GM19043 (cell line): ENCODE measurements around the gene GSK3B.

Experiments
- ATAC-seq: cut with Tn5 transposase; IDR thresholded peaks from one replicate; pipeline ENCODE4 v1.9.1; 2021; ENCODE audit warnings: low read depth; ENCODE audit not compliant: unreplicated experiment

The GSK3B gene

DNA sequence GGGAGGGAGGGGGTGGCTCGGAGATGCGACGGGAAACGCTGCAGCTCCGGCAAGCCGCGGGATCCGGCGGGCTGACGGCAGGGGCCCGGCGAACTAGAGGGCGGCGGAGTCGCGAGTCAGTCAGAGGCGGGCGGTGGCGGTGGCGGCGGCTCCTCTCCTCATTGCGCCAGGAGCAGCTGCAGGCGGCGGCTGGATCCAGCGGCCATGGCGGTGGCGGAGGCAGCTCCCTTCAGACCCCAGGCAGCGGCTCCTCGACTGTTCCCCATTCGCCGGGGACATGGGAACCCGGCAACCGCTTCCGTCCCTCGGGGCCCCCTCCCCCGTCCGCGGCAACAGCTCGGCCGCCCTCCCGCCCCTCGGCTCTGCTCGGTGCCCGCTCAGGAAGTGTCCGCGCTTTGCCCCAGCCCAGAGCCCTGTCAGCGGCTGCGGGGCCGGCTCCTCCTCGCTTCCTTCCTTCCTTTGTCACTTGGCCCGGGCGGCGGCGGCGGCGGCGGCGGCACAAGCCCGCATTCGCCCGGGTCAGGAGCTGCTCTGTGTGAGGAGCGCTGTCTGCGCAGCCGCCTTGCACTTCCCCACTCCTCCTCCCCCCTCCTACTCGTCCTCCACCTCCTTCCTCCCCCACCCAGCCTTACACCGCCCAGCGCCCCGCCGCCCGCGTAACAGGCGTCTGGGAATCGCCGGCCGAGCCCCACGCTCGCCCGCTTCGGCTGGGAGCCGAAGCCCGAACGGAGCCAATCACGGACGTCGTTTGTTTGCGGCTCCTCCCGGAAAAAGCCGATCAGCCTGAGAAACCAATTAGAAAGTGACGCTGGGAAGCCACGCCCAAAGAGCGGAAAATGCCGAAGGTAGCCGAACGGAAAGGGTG is at the start of gene GSK3B:
Gene GSK3B (minus strand): TSS at position 537 of the 865 bp plus-strand sequence. CDS start 1,013 bp downstream, outside the sequence.
- ATAC-seq: peak; percentile 0

DNA sequence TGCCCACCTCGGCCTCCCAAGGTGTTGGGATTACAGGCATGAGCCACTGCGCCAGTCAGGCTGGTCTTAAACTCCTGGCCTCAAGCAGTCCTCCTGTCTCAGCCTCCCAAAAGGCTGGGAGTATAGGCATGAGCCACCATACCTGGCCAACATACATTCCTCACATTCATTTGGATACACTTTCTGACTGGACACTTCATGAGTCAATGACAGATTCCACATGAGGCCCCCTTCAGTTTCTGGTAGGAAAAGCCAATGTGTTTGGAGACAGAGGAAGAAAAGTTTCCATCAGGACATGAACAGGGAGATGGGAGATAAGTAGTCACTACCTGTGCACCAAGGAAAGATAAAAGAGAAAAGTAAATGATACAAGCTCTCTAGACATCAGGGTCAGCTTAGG is 49.4 kb upstream of the GSK3B start:
- ATAC-seq: no peak

- no peak for ATAC-seq
These were observed 48.0 kb upstream of the GSK3B start for GRCh38 chr3:120142236-120142635.

GRCh38 chr3:120140098-120140742 is 46.0 kb upstream of the GSK3B start:
- ATAC-seq: no peak

- no peak for ATAC-seq
These were observed 44.9 kb upstream of the GSK3B start for GRCh38 chr3:120139140-120139539.

DNA sequence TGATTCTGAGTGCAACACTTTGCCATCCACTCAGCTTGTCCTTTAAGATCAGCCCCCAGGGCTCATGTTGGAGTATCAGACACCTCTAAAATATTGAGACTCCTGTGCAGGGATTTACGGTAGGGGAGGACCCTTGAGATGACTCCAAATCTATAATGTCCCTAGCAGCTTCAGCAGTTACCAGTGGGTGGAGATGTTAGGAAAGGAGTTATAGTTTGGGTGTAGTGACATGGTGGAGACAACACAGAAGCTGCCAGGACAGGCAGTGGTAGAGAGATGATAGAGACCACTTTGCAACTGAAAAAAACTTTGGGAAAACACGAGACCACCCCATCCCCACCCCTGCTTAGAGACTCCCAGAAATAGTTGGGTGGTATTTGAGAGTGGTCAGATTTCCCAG is 43.3 kb upstream of the GSK3B start:
- ATAC-seq: no peak

DNA sequence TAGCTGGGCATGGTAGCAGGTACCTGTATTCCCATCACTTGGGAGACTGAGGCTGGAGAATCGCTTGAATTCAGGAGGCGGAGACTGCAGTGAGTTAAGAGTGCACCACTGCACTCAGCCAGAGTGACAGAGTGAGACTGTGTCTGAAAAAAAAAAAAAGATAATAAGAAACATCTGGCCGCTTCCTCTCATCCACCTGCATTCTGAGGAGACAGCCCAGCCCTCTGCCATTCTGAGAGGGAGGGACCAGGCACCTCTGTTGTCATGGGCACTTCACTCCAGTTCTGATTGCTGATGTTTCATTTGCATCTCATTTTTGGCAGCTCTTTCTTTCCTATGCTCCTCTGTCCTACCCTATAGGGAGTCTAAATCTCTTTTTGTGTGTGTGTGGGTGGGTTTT is 36.4 kb upstream of the GSK3B start:
- no peak for ATAC-seq

GRCh38 chr3:120129718-120130513 is 35.7 kb upstream of the GSK3B start:
- ATAC-seq: no peak

DNA sequence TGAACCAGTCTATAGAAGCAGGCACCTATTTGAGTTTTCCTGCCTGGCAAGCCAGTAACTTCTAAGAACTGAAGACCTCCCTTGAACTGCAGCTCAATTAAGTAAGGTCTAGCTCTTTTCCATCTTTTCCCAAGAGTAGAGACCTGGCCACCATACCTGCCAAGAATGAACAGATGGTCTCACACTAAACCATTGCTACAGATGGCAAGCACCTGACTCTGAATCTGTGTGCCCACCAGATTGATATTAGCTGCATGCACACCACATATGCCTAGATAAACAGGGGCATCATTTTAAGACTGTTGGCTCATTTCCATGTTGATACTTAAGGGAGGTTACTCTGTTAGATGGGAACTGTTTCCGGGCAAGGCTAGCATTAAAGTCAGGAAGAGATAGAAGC is 34.8 kb upstream of the GSK3B start:
- ATAC-seq: no peak

- no peak for ATAC-seq
These were observed 31.7 kb upstream of the GSK3B start for GRCh38 chr3:120125992-120126391.

GRCh38 chr3:120119846-120120510 is 25.7 kb upstream of the GSK3B start:
- ATAC-seq: no peak

DNA sequence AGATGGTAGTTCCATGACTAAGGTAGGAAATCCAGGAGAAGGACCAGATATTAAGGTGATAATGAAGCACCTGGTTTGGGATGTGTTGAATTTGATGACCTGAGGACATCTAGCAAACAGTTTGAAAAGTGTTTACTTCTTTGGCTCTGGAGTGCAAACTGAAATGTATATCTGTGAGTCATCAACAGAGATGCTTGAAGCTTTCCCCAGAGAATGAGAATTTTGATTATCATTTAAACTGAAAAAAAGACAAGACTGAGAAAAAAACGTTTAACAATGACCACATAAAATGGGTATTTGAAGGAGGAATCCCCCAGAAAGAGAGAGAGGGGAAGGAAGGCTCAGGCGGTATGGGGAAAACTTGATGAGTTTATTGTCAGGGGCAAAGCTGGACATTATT is 20.7 kb upstream of the GSK3B start:
- ATAC-seq: no peak

DNA sequence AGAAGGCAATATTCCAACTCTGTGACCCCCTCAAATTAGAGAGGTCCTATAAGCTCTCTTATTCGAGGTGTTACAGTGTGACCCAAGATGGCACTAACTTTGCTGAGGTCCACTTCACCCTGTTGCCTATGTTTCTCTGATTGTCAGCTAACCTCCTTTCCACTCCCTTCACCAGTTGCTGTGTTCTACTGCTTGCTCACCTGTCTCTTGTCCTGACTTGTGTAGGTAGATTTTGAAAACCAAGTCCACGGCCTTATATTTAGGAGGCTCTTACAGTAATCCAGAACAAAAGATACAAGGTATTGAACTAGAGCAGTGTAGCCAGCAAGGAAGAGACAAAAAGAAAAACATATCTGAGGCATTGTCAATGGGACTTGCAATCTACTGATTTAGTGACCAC is 20.1 kb upstream of the GSK3B start:
- no peak for ATAC-seq

- ATAC-seq: no peak
These were observed 19.2 kb upstream of the GSK3B start for GRCh38 chr3:120113128-120114116.

DNA sequence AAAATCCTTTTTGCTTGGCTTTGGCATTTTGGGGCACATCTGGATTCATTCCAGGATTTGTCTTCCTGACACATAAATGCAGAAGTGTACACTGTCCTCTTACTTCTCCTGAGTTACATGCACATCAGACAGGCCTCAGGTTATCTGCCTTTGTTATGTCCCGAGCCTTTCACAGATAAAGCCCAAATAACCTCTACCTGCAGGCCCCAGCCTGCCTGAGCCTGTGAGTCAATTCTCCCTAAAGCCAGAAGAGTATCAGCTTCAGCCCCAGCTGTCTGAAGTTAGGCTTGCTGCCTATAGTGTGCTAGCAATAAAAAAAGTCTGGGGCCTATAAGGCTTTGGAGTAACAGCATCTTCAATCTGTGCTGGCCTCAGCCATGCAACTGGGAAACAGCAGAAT is 17.7 kb upstream of the GSK3B start:
- no peak for ATAC-seq

- no peak for ATAC-seq
These were observed 9.0 kb upstream of the GSK3B start for GRCh38 chr3:120103276-120103675.

DNA sequence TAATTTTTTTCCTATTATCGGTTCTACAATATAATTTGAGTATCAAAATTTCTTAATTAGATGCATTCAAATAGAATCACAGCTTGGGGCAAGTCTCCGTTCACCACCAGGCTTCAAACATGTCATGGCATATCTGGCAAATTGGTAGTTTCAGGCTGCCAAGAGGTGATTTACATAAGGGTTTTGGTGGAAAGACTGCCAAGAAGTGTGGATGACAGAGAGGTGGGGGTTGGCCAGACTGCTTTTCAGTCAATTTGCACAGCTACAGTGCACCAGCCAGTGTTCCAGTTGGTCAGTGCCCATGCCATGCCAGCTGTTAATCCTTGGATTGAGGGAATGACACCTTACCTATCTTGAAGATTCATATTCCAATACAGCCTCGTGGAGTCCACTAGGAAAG is 8.4 kb upstream of the GSK3B start:
- ATAC-seq: no peak

GRCh38 chr3:120102232-120102631 is 8.0 kb upstream of the GSK3B start:
- ATAC-seq: no peak

GRCh38 chr3:120101624-120102023 is 7.4 kb upstream of the GSK3B start:
- no peak for ATAC-seq

DNA sequence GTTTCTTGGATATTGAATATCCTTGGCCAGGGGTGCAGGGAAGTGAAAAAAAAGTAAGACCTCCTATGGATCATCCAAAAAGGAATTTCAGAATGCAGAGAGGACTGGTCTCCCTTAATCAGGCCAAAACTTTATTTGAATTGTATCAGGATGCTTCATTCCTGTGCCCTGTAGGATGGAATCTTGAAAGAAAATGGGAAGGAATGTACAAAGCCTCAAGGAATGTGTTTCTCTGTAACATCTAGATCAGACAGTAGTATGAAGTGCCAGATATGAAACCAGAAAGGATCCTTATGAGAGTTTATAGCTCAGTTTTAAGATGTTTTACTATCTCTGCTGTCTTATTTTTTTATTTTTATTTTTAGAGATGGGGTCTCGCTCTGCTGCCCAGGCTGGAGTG is 6.5 kb upstream of the GSK3B start:
- no peak for ATAC-seq
